Left lung (tissue), 10 donors: ENCODE results near the gene CTDSP2. TPM values are rescaled to one million over a fixed set of nuclear protein-coding genes. Genes with fewer than 3 reads are reported as not detected.

ENCODE experiments used
- ATAC-seq: fragments of 200-7000 bp; cut with Tn5 transposase; one replicate; pipeline ENCODE4 v1.9.1; 2020; ENCODE audit warnings: moderate library complexity
- DNase-seq, 4 donors: peaks; one replicate each; pipeline ENCODE4 v3.0.0-alpha.2; 2013 to 2020
- H3K27ac ChIP-seq, 2 donors: fragments of 200-600 bp; sonication (generic) in 1 of 2; one replicate each; pipeline versions ENCODE4 v1.5.0 to v1.8.0; 2020 to 2021
- H3K27me3 ChIP-seq, 2 donors: fragments of 200-600 bp; sonication (generic) in 1 of 2; one replicate each; pipeline versions ENCODE4 v1.5.0 to v1.8.0; 2020 to 2021
- H3K36me3 ChIP-seq, 2 donors: fragments of 200-600 bp; sonication (generic) in 1 of 2; one replicate each; pipeline versions ENCODE4 v1.5.0 to v1.8.0; 2020 to 2021
- H3K4me1 ChIP-seq, 2 donors: fragments of 200-600 bp; one replicate each; pipeline ENCODE4 v1.8.0; 2021
- H3K4me3 ChIP-seq, 2 donors: fragments of 200-600 bp; sonication (generic) in 1 of 2; one replicate each; pipeline versions ENCODE4 v1.5.0 to v1.8.0; 2020 to 2021; ENCODE audit warnings: mild to moderate bottlenecking in 1 of 2
- H3K9me3 ChIP-seq, 2 donors: fragments of 200-600 bp; sonication (generic) in 1 of 2; one replicate each; pipeline versions ENCODE4 v1.5.0 to v1.8.0; 2020 to 2021
- CTCF ChIP-seq, 2 donors: fragments of 200-600 bp; sonication (generic) in 1 of 2; IDR thresholded peaks; one replicate each; pipeline versions ENCODE4 v1.5.0 to v1.8.0; 2021; ENCODE audit warnings: antibody characterized with exemption in 2 of 2
- intact Hi-C, 2 donors: fragments of 100-400 bp; cut with DNase I; formaldehyde crosslinking; loops; one replicate each; pipeline versions ENCODE4 v1.11.2 to v1.14.2; 2022
- polyA plus RNA-seq, 6 donors: library from polyadenylated mRNA; unstranded; fragments of 120-200 nt; gene quantifications; one replicate each; pipeline ENCODE4 v1.2.1, GENCODE V29; 2013; ENCODE audit not compliant: insufficient read length in 6 of 6
- total RNA-seq, 2 donors: library from RNA; stranded (reverse); fragmentation: NEBNext Ultra II Directional; extraction: Animal tissue kit (Norgen Biotek cat#: 25700); gene quantifications; one replicate each; pipeline ENCODE4 v1.2.1, GENCODE V29; 2021
- donor health status: DM: no; HTN: yes; CAD: no.
- donor health status: DM: no; HTN: no; CAD: no.

CTDSP2 gene
- total and polyA plus RNA-seq, 8 donors: 179 to 321 (median 283) TPM

- ATAC-seq (no peak), DNase-seq (no peak)
- H3K36me3 ChIP-seq: peaks cover 3 to 88% of the 10 kb centered on the region in 2 donors
- H3K27ac ChIP-seq: no peak overlapping the region
- no peak for TF ChIP-seq CTCF (IDR thresholded peaks at IDR 0.05)
- no peaks in the 10 kb centered on the region for H3K27me3 ChIP-seq
- no peaks in the 10 kb centered on the region for H3K9me3 ChIP-seq
- peaks cover 0 to 28% of the 10 kb centered on the region in 2 donors for H3K4me1 ChIP-seq
- intact Hi-C loops: no loop called here
- H3K4me3 ChIP-seq: no peak overlapping the region
Observed at GRCh38 chr12:57796996-57797395, 49.5 kb downstream of the CTDSP2 start.

- H3K27ac ChIP-seq: no peak overlapping the region
- H3K36me3 ChIP-seq: peaks cover 3 to 88% of the 10 kb centered on the region in 2 donors
- ATAC-seq: no peak
- peaks cover 0 to 28% of the 10 kb centered on the region in 2 donors for H3K4me1 ChIP-seq
- no peak overlapping the region for H3K4me3 ChIP-seq
- no peaks in the 10 kb centered on the region for H3K27me3 ChIP-seq
- no peak for DNase-seq
- intact Hi-C loops: no loop called here
- TF ChIP-seq CTCF (IDR thresholded peaks at IDR 0.05): no peak
- H3K9me3 ChIP-seq: no peaks in the 10 kb centered on the region
Observed at GRCh38 chr12:57795354-57795753, 51.2 kb downstream of the CTDSP2 start.

GRCh38 chr12:57793920-57794319 is 52.6 kb downstream of the CTDSP2 start:
- intact Hi-C loops: no loop called here
- Histone ChIP-seq H3K27me3 (no peaks in the 10 kb centered on the region), H3K27ac (peak overlapping the region; percentile 18 to 60), H3K9me3 (no peaks in the 10 kb centered on the region), H3K36me3 (peaks cover 1 to 88% of the 10 kb centered on the region in 2 donors), H3K4me3 (no peak overlapping the region), H3K4me1 (peaks cover 0 to 28% of the 10 kb centered on the region in 2 donors)
- peak; percentile 47 for ATAC-seq
- TF ChIP-seq CTCF (IDR thresholded peaks at IDR 0.05): no peak
- no peak for DNase-seq

GRCh38 chr12:57783861-57784260 is 62.7 kb downstream of the CTDSP2 start:
- TF ChIP-seq CTCF (IDR thresholded peaks at IDR 0.05): no peak
- H3K9me3 ChIP-seq: no peaks in the 10 kb centered on the region
- peaks cover 8 to 45% of the 10 kb centered on the region in 2 donors for H3K36me3 ChIP-seq
- ATAC-seq (no peak), DNase-seq (no peak)
- no peaks in the 10 kb centered on the region for H3K27me3 ChIP-seq
- H3K4me1 ChIP-seq: peaks cover 10 to 33% of the 10 kb centered on the region in 2 donors
- peak overlapping the region in 1 of 2 donors; percentile 91 for H3K4me3 ChIP-seq
- intact Hi-C loops: no loop called here
- no peak overlapping the region for H3K27ac ChIP-seq

GRCh38 chr12:57783466-57783801 is 63.1 kb downstream of the CTDSP2 start:
- DNase-seq: no peak
- Histone ChIP-seq H3K9me3 (no peaks in the 10 kb centered on the region), H3K4me3 (peak overlapping the region; percentile 83 to 91), H3K27me3 (no peaks in the 10 kb centered on the region), H3K36me3 (peaks cover 8 to 41% of the 10 kb centered on the region in 2 donors), H3K27ac (no peak overlapping the region), H3K4me1 (peaks cover 10 to 33% of the 10 kb centered on the region in 2 donors)
- ATAC-seq: no peak
- intact Hi-C loops: no loop called here
- no peak for TF ChIP-seq CTCF (IDR thresholded peaks at IDR 0.05)
